Ovary (tissue), 3 donors: ENCODE data around the gene SHD.
"Not testable (repeated sequence)": the region's sequence is repeated elsewhere in the genome, so short reads cannot be mapped to it uniquely, and the experiment has no call there.

Source experiments
- POLR2A ChIP-seq: fragments of 450-650 bp; IDR thresholded peaks from one replicate; pipeline ENCODE4 v1.6.1; 2017; ENCODE audit warnings: antibody characterized with exemption, mild to moderate bottlenecking, moderate library complexity
- TF ChIP-seq, protein P1 (sequence below), 3 donors: fragments of 450-650 bp in 2 of 3; fragments of 200-600 bp in 1 of 3; IDR thresholded peaks; one replicate each; pipeline versions ENCODE4 v1.5.1 to v1.8.0; 2016 to 2022; ENCODE audit warnings: antibody characterized with exemption in 3 of 3, mild to moderate bottlenecking in 1 of 3
- donor health status: DM: no; HTN: no; CAD: no.

DNA sequence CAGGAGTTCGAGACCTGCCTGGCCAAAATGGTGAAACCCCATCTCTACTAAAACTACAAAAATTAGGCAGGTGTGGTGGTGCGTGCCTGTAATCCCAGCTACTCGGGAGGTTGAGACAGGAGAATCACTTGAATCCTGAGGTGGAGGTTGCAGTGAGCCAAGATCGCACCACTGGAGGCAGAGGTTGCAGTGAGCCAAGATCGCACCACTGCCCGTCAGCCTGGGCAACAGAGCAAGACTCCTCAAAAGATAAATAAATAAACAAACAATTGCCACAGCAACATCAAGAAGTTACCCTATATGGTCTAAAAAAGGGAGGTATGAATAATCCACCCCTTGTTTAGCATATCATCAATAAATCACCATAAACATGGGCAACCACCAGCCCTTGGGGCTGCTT, 33.1 kb upstream of the SHD start:
- TF ChIP-seq POLR2A: not testable (repeated sequence)
- TF ChIP-seq, protein P1, sequence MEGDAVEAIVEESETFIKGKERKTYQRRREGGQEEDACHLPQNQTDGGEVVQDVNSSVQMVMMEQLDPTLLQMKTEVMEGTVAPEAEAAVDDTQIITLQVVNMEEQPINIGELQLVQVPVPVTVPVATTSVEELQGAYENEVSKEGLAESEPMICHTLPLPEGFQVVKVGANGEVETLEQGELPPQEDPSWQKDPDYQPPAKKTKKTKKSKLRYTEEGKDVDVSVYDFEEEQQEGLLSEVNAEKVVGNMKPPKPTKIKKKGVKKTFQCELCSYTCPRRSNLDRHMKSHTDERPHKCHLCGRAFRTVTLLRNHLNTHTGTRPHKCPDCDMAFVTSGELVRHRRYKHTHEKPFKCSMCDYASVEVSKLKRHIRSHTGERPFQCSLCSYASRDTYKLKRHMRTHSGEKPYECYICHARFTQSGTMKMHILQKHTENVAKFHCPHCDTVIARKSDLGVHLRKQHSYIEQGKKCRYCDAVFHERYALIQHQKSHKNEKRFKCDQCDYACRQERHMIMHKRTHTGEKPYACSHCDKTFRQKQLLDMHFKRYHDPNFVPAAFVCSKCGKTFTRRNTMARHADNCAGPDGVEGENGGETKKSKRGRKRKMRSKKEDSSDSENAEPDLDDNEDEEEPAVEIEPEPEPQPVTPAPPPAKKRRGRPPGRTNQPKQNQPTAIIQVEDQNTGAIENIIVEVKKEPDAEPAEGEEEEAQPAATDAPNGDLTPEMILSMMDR (IDR thresholded peaks at IDR 0.05): not testable (repeated sequence)
